Keratinocyte (primary cell): ENCODE results near the gene RGS9BP. TPM values are rescaled to one million over a fixed set of nuclear protein-coding genes. Genes with fewer than 3 reads are reported as not detected.

ENCODE experiments used
- DNase-seq: peaks from one replicate; pipeline ENCODE4 v3.0.0-alpha.2; 2011; ENCODE audit warnings: low read depth, missing footprints, low spot score
- FAIRE-seq: peaks from 2 replicates; lab custom pipeline; 2011; peaks lifted over from hg19 to GRCh38; lab: Jason Lieb, UNC
- H2AFZ ChIP-seq: 2 replicates; pipeline ENCODE4 v1.6.0; 2012; ENCODE audit warnings: low read length, control low read depth, inconsistent platforms; ENCODE audit not compliant: control insufficient read depth
- H3K27ac ChIP-seq: 2 replicates; pipeline ENCODE4 v1.5.1; 2011; ENCODE audit warnings: low read length; ENCODE audit not compliant: control insufficient read depth, insufficient read depth
- H3K27me3 ChIP-seq: 3 replicates; pipeline ENCODE4 v1.6.0; 2011; ENCODE audit warnings: low read length; ENCODE audit not compliant: control insufficient read depth, insufficient read depth; ENCODE audit errors: extremely low read depth
- H3K36me3 ChIP-seq, 2 experiments: 2 replicates in 1 of 2; 3 replicates in 1 of 2; pipeline ENCODE4 v1.5.1; 2011; ENCODE audit warnings: low read length in 2 of 2, mild to moderate bottlenecking in 1 of 2; ENCODE audit not compliant: control insufficient read depth in 2 of 2, insufficient read depth in 2 of 2; ENCODE audit errors: extremely low read depth in 1 of 2
- H3K4me1 ChIP-seq: 3 replicates; pipeline ENCODE4 v1.5.1; 2011; ENCODE audit warnings: low read length; ENCODE audit not compliant: control insufficient read depth, insufficient read depth; ENCODE audit errors: extremely low read depth
- H3K4me2 ChIP-seq: 3 replicates; pipeline ENCODE4 v1.6.0; 2011; ENCODE audit warnings: low read depth, low read length; ENCODE audit not compliant: control insufficient read depth, insufficient read depth; ENCODE audit errors: extremely low read depth
- H3K4me3 ChIP-seq, 3 experiments: fragments of 200-600 bp in 1 of 3; sonication (generic) in 1 of 3; 2 replicates in 2 of 3; 3 replicates in 1 of 3; pipeline ENCODE4 v1.5.1; 2011 to 2016; ENCODE audit warnings: low read length in 3 of 3, mild to moderate bottlenecking in 3 of 3, control low read depth in 2 of 3, inconsistent platforms in 1 of 3, low read depth in 1 of 3, mixed read lengths in 1 of 3, mixed run types in 1 of 3, moderate library complexity in 1 of 3; ENCODE audit not compliant: control insufficient read depth in 2 of 3, insufficient read depth in 2 of 3; ENCODE audit errors: extremely low read depth in 1 of 3
- H3K79me2 ChIP-seq: 2 replicates; pipeline ENCODE4 v1.6.0; 2012; ENCODE audit warnings: low read length; ENCODE audit not compliant: control insufficient read depth, insufficient read depth
- H3K9ac ChIP-seq: 3 replicates; pipeline ENCODE4 v1.6.0; 2011; ENCODE audit warnings: low read length; ENCODE audit not compliant: control insufficient read depth, insufficient read depth; ENCODE audit errors: extremely low read depth
- H3K9me1 ChIP-seq: 3 replicates; pipeline ENCODE4 v1.6.0; 2011; ENCODE audit warnings: low read length; ENCODE audit not compliant: control insufficient read depth, insufficient read depth; ENCODE audit errors: extremely low read depth
- H3K9me3 ChIP-seq: 2 replicates; pipeline ENCODE4 v1.5.1; 2012; ENCODE audit warnings: low read depth, low read length; ENCODE audit not compliant: control insufficient read depth
- H4K20me1 ChIP-seq: 3 replicates; pipeline ENCODE4 v1.6.0; 2011; ENCODE audit warnings: low read length; ENCODE audit not compliant: control insufficient read depth, insufficient read depth; ENCODE audit errors: extremely low read depth
- EZH2 ChIP-seq: IDR thresholded peaks from one replicate; pipeline ENCODE4 v1.6.1; 2012; ENCODE audit warnings: inconsistent platforms, mild to moderate bottlenecking, low read length, moderate library complexity
- dilution Hi-C: fragments of 300-500 bp; cut with MboI; formaldehyde crosslinking; loops from one replicate; pipeline ENCODE4 v1.7.0; 2020; ENCODE audit warnings: low sequenced_read_pairs; ENCODE audit not compliant: extremely low pct_ligation_motif_present
- polyA plus RNA-seq, 5 experiments: library from polyadenylated mRNA; depleted of rRNA in 3 of 5; stranded (reverse) in 3 of 5; stranded (forward) in 1 of 5; unstranded in 1 of 5; fragments of >200 nt; gene quantifications; 1 replicate in 1 of 5; 2 replicates in 3 of 5; 3 replicates in 1 of 5; pipeline versions ENCODE4 v1.2.1 to v1.2.3, GENCODE V29; 2011 to 2012; ENCODE audit warnings: missing spikeins in 2 of 5, low read depth in 1 of 5, low replicate concordance in 1 of 5
- TF ChIP-seq, protein P1 (sequence below), 3 experiments: IDR thresholded peaks in 1 of 3; conservative IDR thresholded peaks in 1 of 3; optimal IDR thresholded peaks in 1 of 3; 2 replicates in 2 of 3; 3 replicates in 1 of 3; pipeline versions ENCODE3 to v1.5.1; 2011; ENCODE audit warnings: low read length in 3 of 3, mild to moderate bottlenecking in 3 of 3, moderate library complexity in 2 of 3, control low read depth in 1 of 3, inconsistent platforms in 1 of 3; ENCODE audit not compliant: insufficient read depth in 2 of 3; ENCODE audit errors: extremely low read depth in 1 of 3

The RGS9BP gene
- polyA plus RNA-seq, 1 donor (not counting 4 experiments of a cell fraction or from before 2014, with no cell fraction given), result 0.01 TPM

GRCh38 chr19:32658075-32658474 is 17.6 kb upstream of the RGS9BP start:
- no peak overlapping the region for H3K4me2 ChIP-seq
- no peaks in the 10 kb centered on the region for H3K9me3 ChIP-seq
- no peak overlapping the region for H3K9ac ChIP-seq
- DNase-seq (no peak), FAIRE-seq (no peak)
- H3K27ac ChIP-seq, result no peak overlapping the region
- dilution Hi-C loops, result no loop called here
- H2AFZ ChIP-seq, result no peak overlapping the region
- H4K20me1 ChIP-seq, result peaks cover 2% of the 10 kb centered on the region
- H3K9me1 ChIP-seq, result no peaks in the 10 kb centered on the region
- peaks cover 7 to 14% of the 10 kb centered on the region in 2 experiments for H3K36me3 ChIP-seq
- TF ChIP-seq, protein P1, sequence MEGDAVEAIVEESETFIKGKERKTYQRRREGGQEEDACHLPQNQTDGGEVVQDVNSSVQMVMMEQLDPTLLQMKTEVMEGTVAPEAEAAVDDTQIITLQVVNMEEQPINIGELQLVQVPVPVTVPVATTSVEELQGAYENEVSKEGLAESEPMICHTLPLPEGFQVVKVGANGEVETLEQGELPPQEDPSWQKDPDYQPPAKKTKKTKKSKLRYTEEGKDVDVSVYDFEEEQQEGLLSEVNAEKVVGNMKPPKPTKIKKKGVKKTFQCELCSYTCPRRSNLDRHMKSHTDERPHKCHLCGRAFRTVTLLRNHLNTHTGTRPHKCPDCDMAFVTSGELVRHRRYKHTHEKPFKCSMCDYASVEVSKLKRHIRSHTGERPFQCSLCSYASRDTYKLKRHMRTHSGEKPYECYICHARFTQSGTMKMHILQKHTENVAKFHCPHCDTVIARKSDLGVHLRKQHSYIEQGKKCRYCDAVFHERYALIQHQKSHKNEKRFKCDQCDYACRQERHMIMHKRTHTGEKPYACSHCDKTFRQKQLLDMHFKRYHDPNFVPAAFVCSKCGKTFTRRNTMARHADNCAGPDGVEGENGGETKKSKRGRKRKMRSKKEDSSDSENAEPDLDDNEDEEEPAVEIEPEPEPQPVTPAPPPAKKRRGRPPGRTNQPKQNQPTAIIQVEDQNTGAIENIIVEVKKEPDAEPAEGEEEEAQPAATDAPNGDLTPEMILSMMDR (optimal IDR thresholded peaks at IDR 0.05 in 1 of 3, IDR thresholded peaks at IDR 0.05 in 1 of 3, conservative IDR thresholded peaks at IDR 0.05 in 1 of 3; ENCODE audit: extremely low read depth in 1 of 3, insufficient read depth in 2 of 3, low read length in 3 of 3), result no peak
- TF ChIP-seq EZH2, result no peak
- H3K4me3 ChIP-seq, result no peak overlapping the region
- no peaks in the 10 kb centered on the region for H3K27me3 ChIP-seq
- peaks cover 37% of the 10 kb centered on the region for H3K79me2 ChIP-seq
- no peaks in the 10 kb centered on the region for H3K4me1 ChIP-seq

DNA sequence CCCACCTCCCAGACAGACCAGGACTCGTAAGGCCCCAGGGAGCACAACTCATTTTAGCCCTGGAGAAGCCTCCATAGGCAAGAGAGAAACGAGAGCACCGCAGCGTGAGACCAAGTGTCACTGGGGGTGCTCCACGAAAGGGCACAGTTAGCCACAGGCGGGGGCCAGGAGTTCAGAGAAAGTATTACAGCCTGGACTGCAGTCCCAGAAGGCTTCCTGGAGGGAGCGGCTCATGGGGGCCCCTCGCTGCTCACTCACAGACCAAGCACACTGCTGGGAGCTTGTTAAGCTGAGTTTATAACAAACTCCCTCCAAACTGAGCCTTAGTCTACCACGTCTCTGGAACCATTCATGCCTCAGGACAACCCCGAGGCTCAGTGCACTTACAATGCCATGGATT is 17.1 kb upstream of the RGS9BP start:
- H3K4me3 ChIP-seq, result no peak overlapping the region
- dilution Hi-C loops, result no loop called here
- no peaks in the 10 kb centered on the region for H3K4me1 ChIP-seq
- H3K9me3 ChIP-seq, result no peaks in the 10 kb centered on the region
- no peak overlapping the region for H2AFZ ChIP-seq
- H4K20me1 ChIP-seq, result peaks cover 2% of the 10 kb centered on the region
- H3K27ac ChIP-seq, result no peak overlapping the region
- H3K4me2 ChIP-seq, result no peak overlapping the region
- TF ChIP-seq, protein P1 (optimal IDR thresholded peaks at IDR 0.05 in 1 of 3, IDR thresholded peaks at IDR 0.05 in 1 of 3, conservative IDR thresholded peaks at IDR 0.05 in 1 of 3; ENCODE audit: extremely low read depth in 1 of 3, insufficient read depth in 2 of 3, low read length in 3 of 3), result no peak
- no peak for TF ChIP-seq EZH2
- no peaks in the 10 kb centered on the region for H3K27me3 ChIP-seq
- no peak overlapping the region for H3K9ac ChIP-seq
- no peak for DNase-seq
- peaks cover 7 to 14% of the 10 kb centered on the region in 2 experiments for H3K36me3 ChIP-seq
- no peaks in the 10 kb centered on the region for H3K9me1 ChIP-seq
- H3K79me2 ChIP-seq, result peaks cover 40% of the 10 kb centered on the region
- no peak for FAIRE-seq
